GM18507 (cell line): ENCODE measurements around the gene MAPKAPK2.

Experiments used
- DNase-seq: peaks from one replicate; pipeline ENCODE4 v3.0.0; 2011; ENCODE audit warnings: low read depth; ENCODE audit not compliant: insufficient read length; ENCODE audit errors: extremely low spot score
- FAIRE-seq: peaks from 2 replicates; lab custom pipeline; 2011; peaks lifted over from hg19 to GRCh38; lab: Jason Lieb, UNC

Gene MAPKAPK2

DNA sequence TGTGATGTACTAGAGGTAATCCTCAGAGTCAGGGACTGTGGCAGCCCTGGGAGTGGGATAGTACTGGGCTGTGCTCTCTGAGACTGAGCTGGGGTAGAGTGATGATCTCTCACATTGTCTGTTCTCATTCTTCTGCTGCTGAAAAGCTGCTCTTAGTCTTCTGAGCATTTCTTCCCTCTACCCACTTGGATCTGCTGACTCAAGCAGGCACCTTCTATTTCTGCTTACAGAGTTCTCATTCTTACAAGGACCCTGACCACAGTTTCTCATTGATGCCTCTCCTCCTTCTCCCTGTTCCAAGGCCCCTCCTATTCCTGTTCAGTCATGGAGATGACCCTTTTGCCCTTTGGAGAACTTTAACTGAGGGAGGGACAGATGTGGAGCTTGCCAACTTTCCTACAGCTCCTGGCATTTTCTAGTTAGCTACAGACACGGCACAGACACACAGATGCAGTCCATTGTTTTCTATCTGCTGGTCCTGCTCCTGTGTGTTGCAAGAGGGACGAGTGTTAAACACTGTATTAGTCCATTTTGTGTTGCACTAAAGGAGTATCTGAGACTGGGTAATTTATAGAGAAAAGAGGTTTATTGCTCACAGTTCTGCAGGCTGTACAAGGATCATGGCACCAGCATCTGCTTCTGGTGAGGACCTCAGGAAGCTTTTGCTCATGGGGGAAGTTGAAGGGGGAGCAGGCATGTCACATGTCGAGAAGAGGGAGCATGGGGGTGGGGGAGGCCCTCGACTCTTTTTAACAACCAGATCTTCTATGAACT is 12.3 kb downstream of the MAPKAPK2 start:
- no peak for DNase-seq
- FAIRE-seq: no peak

DNA sequence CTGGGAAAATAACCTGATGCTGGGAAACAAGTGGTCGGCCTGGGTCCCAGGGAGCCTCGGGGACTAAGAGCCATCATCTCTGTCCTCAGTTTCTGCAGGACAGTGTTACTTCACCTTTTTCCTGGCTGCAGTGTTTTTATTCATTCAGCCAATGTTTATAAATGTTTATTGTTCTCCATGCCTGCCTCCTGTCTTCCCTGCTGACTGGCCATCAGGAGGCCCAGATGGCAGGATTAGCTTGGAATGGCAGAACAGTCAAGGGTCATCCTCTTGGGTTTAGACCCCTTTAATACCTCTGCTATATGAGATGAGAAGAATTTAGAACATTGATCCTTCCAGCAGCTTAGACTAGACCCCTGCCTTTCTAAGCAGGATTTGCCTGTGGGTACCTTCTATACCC is 13.3 kb downstream of the MAPKAPK2 start:
- FAIRE-seq: no peak

DNA sequence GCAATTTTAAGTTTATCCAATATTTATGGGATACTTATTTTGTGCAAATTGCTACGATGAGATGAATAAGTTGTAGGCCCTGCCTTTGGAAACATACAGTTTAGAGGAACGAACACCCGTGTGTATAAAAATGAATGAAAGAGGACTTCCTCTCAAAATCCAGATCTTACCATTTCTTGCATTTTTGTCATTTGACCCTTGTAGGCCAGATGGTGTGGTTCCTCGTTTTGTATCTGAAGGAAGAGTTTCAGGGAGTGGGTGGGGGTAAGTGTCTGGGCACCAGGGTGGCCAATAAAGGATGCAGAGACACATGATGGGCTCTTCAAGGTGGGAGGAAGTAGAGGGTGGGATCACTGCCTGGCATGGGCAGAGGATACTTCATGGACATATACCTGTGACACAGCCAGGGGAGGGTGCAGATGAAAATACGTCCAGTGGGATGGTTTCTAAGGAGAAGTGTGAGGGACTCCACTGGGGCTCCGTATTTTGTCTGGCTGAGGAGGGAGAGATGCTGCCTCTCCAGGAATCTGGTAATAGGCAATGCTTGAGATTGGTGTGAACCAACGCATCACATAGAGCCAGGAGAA is 14.4 kb downstream of the MAPKAPK2 start:
- FAIRE-seq (no peak), DNase-seq (no peak)

More for the DNA sequence above, 13.3 kb downstream of the MAPKAPK2 start:
- no peak for DNase-seq

DNA sequence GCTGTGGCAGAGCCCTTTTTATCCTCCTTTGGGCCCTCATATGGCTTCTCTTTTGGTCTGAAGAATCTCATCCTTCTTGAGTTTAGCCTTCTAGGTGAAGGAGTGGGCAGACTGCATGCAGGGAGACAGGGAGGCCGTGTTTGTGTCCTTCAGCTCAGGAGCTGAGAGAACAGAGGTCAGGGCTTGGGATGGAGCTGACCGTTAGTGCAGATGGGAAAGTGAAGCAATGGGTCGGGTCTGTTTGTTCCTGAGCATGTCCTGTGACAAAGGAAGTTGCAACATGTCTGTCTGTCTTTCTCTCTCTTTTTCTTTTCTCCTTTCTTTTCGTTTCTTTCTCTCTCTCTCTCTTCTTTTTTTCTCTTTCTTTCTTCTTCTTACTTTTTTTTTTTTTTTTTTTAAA is 14.9 kb downstream of the MAPKAPK2 start:
- no peak for FAIRE-seq
- DNase-seq: no peak

DNA sequence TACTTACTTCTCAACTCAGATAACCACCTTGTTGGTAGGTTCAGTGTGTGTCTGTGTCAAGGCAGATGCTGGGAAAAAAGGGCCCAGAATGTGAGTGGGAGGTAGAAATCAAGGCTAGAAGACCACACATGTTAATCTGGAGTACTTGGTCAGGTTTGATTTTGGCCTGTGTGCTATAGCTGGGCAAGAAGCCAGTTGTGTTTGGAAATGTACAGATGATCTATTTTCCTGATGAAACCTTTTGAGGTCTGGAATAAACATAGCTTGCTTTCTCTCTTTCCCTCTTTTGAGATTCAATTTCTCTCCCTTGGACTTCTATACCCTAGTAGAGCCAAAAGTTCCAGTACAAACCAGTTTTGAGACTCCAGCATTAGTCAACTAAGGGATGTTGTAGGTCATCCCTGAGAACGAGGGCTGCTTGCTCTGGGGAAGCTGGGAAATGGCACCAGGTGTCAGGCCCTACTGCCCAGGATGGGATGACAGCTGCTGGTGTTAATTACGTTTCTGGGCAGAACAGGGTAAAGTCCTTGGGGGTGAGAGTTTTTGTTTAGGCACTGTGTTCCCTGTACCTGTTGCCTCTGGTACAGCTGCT is 15.8 kb downstream of the MAPKAPK2 start:
- FAIRE-seq (no peak), DNase-seq (no peak)

DNA sequence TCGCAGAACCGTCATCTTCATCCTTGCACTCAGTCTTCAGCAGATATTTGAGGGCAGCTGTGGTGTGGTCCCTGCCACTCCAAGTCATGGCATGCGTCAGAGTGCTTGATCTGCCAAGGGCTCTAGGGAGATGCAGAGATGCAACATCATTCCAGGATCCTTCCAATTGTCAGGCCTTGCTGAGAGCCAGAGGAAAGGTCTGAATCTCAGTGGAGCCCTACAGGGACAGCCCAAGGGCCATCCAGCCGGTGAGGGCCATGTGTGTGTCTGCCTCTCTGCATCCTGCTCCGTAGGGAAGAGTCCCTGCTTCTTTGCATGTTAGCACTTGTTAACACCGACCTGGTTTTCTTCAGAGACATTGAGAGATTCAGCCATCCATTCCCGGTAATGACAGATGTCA is 17.6 kb downstream of the MAPKAPK2 start:
- no peak for FAIRE-seq
- DNase-seq: no peak

DNA sequence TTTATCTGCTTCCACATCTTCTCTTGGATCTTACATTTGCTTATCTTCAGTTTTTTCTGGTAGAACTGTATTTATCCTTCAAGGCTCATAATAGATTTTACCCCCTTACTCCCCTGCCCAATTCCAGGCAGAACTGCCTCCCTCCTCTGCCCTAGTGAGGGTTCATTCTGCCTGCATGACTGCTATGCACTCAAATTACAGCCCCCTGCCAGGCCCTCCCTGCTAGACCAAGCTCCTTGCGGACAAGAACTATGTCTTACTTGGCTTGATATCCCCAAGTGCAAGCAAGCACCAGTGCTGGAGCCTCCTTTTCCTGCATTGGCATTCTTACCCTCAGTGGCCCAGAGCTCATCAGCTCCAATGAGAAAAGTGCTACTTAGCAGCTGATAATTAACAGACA is 18.1 kb downstream of the MAPKAPK2 start:
- FAIRE-seq: no peak
- DNase-seq: no peak

DNA sequence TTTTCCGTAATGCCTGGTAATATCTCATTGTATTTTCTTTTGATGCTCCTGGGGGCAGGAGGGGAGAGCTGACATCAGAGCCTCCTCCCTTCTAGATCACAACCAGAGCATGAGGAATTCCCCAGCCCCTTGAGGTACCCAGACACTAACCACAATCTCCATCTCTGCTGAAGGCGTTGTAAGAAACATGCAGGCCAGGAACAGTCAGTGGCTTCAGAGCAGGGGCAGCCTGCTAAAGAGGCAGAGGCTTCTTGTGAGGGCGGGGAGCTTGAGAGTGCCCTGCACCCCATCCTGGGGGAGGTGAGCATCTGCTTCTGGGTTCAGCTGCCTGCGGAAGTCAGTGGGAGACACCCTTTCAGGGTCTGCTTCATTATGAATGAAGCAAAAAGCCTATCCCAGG is 19.0 kb downstream of the MAPKAPK2 start:
- DNase-seq (no peak), FAIRE-seq (peak; percentile 88)

DNA sequence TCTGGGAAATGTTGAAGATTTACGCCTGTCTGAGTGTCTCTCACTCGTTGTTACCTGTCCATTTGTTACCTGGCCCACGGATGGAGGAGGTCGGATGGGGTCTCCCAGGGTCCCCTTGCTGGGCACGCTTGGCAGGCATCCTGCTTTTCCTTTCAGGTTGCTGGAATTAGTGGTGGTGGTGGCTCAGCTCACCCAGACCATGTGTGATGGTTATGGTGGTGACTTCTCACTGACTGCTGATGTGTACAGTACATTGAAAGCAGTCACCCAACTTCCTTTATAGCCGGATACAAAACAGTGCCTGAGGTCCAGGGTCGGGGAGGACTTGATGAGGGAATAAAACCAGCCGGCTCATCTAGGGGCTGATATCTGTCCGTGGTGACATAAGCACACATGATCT is 19.5 kb downstream of the MAPKAPK2 start:
- FAIRE-seq: no peak
- DNase-seq: no peak

DNA sequence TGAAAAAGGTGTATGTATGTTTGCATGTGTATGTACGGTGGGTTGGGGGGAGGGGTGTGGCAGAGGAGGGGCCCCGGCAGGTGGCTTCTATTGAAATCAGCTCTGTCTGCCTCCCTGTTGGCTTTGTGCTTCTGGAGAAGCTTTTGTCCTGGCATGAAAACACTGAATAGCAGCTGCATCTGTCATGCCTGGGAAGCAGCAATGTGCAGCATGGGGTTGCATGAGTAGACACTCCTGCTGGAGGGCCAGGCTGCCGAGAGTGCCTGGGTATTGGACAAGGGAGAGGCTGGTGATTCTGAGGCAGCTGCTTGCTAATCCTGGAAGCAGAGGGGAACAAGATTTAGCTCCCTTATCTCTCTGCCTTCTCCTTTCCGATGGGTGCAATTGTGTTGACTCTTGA is 20.5 kb downstream of the MAPKAPK2 start:
- FAIRE-seq: no peak
- no peak for DNase-seq

DNA sequence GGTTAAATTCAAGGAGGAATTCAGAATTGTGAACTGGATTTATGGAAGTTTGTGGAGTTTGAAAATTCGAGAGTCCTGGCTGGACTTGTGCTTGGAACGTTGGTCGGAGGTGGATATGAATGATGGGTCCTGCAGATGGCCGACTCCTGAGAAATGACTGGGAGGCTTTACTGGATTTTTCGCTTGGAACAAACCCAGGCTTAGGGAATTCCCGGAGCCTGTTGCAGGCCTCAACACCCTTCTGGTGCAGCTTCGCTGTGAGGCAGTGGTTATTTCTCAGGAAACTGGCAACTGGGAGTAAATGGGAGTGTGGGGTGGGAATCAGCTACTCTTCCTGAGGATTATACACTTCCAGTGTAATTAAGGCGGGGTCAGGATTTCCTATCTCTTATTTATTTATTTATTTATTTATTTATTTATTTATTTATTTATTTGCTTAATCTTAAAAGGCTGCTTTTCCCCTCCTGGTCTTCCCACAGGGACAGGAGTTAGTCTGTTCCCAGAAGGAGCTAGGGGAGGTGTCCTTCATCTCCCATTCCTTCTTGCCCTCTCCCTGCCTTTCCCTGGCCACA is 21.1 kb downstream of the MAPKAPK2 start:
- no peak for FAIRE-seq

DNA sequence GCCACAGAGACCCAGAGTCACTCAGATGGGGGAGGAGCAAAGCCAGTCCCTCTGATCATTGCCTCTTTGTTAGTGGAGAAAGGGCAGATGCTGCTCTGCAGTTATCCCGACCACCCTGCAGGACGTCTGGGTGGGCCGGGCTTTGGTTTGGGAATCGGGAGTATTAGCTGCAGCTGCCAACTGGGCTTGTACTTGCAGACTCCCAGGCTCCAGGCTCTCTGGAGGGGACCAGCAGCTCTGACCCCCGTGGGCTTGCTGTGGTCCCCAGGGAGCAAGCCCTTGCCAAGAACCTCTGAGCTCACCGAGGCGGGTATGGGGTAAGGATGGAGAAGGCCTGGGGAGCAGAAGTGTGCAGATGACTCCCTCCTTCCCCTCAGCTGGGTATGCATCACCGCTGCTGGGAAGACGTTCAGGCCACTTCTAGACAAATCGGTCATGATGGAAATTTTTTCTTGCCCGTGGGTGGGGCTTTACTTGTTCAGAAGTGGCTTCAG is 21.6 kb downstream of the MAPKAPK2 start:
- no peak for FAIRE-seq
- no peak for DNase-seq

More for the DNA sequence above, 21.1 kb downstream of the MAPKAPK2 start:
- no peak for DNase-seq

DNA sequence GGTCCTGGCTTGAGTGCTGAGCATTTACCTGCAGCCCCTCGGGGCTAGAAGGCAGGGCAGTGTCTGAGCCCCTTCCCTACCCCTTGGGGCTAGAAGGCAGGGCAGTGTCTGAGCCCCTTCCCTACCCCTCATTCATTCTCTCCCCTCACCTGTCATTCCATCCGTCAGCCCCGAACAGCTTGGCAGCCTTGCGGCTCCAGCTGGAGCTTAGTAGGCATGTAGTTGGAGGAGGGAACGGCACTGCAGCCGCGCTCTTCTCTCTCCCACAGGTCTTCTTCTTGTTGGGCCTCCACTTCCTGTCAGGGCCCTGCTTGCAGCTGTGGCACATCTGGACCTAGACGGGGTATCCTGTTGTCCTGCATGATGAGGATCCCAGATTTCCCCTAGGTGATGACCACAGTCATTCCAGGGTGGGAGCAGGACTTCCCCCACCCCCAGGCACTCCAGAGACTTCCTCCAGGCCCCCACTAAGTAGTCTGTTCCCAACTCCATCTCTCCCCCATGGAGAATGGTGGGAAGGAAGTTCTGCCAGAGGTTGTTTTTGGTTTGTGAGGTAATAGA is 22.2 kb downstream of the MAPKAPK2 start:
- no peak for FAIRE-seq
- DNase-seq: no peak

DNA sequence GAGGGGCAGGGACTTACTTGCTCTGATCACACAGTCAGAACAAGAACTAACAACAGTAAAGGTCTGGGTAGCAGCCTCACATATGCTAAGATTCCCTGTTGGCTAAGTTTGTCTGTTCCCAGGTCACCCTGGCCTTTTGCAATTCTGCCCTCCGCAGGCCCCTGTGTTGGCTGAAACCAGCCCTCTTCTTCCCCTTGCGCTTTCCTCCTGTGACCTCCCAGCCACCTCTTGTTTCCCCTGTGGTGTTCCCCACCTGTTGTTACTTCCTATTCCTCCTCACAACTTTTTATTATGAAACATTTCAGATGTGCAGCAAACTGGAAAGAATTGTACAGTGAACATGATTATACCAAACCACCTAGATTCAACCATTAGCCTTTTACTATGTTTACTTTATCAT is 23.4 kb downstream of the MAPKAPK2 start:
- FAIRE-seq (peak; percentile 68), DNase-seq (no peak)

DNA sequence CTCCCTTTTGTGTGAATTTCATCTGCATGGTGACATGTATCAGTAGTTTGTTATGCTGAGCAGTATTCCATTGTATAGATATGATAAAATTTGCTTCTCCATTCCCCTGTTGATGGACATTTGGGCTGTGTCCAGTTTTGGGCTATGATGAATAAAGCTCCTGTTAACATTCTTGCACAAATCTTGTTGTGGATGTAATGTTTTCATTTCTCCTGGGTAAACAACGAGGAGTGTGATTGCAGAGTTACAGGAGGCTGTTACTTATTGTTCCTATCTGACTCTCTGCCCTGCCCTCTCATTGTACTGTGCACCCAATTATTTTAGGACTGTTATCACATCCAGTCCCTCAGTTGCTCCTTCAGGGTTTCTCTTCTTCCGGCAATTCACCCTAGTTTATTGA is 24.2 kb downstream of the MAPKAPK2 start:
- DNase-seq: no peak
- FAIRE-seq: no peak

DNA sequence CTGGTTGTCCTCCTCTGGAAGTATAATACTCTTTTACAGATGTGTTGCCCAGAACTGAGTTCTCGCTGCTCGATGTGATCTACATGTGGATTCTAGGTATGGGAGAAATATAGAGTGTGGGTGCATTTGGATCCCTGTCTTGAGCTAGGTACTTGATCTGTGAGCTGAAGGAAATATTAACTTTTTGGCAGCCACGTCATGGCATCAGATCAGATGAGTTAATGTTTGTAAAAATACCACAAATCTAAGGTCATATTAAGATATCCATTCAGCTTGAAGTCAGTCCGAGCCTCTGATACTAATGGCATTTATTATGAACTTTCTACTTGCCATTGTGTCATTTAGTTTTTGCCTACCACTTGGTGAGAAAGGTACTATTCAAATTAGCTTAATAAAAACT is 24.6 kb downstream of the MAPKAPK2 start:
- no peak for DNase-seq
- no peak for FAIRE-seq

DNA sequence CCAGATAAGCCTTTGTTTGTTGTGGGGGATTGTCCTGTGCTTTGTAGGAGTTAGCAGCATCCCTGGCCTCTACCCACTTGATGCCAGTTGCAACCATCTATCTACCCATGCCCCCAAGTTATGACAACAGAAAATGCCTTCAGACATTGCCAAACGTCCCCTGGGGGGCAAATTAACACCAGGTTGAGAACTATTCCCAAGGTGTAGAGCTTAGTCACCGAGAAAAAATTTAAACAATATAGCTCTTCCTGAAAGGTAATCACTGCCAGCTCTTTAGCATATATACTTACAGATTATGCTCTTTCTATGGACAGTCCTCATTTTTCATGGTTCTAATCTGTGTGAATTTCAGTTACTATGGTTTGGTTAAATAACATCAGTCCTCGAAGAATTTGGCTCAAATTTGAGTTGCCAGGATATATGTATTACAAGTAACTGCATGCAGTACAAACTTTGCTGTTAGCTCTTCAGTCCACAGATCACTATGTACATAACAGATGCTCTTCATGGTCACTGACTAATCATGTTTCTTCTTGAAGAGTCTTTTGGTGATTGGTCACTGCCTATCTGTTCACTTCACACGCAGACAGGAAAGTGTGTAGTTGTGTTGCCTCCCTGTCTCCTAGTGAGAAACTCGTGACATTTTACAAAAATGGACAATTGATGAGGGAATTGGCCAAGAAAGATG is 25.2 kb downstream of the MAPKAPK2 start:
- FAIRE-seq (no peak), DNase-seq (no peak)

DNA sequence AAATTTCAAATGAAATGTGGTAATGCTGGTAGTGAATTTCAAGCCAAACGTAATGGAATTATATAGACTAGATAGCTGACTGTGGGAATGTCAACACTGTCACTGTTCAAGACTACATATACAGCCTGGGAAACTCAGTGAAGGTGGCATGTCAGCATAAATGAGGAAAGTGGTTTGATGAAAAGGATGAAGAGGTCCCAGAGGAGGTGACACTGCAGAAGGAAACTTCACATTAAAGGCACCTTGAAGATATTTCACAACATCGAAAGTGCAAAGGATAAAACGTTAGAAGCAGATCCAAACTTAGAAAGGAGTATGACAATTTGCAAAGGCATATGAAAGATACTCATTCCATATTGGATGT is 25.7 kb downstream of the MAPKAPK2 start:
- FAIRE-seq (no peak), DNase-seq (no peak)

DNA sequence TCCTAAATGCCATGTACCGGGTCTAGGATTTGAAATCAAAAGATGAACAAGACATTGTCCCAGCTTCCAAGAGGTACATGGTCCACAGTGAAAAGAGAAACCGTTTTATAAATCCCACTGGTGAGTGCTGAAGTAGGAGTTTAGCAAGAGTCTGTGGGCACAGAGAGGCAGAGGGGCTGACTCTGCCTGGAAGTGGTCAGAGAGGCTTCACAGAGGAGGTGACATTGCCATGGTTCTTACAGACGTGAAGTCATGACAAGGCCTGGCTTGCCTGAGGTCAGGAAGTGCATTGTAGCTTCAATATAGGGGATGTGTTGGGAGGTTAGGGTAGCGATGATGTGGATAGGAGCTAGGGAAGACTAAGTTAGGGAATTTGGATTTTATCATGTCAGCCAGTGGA is 28.4 kb downstream of the MAPKAPK2 start:
- FAIRE-seq: no peak

DNA sequence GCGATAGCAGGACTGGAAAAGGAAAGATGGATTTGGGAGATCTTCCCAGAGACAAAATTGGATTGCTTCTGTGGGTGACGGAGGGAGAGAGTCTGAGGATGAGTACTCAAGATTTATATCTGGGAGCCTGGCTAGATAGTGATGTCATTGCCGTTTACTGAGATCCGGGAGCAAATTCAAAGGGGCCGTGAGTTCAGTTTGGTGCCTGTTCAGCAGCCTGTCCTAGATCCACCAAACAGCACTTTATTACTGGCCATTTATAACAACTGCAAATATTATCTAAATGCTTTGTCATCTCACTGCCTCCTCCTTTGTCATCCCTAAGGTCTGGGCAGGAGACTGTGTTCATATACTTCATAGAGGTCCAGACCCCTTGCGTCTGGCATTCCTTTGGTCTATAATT is 29.2 kb downstream of the MAPKAPK2 start:
- no peak for FAIRE-seq
- no peak for DNase-seq

More for the DNA sequence above, 28.4 kb downstream of the MAPKAPK2 start:
- DNase-seq: no peak
